Muscle layer of duodenum (tissue), 2 donors: ENCODE data around the gene CDKN2C.
"Not testable (repeated sequence)": the region's sequence is repeated elsewhere in the genome, so short reads cannot be mapped to it uniquely, and the experiment has no call there.

ENCODE experiments used
- H3K27ac ChIP-seq: one replicate; pipeline ENCODE4 v1.7.0; 2013; ENCODE audit warnings: mild to moderate bottlenecking, low read length
- H3K27me3 ChIP-seq: one replicate; pipeline ENCODE4 v1.7.0; 2013; ENCODE audit warnings: low read depth, mild to moderate bottlenecking, control low read depth, low read length
- H3K36me3 ChIP-seq, 2 donors: one replicate each; pipeline ENCODE4 v1.7.0; 2013; ENCODE audit warnings: low read length in 2 of 2, control low read depth in 1 of 2, mild to moderate bottlenecking in 1 of 2; ENCODE audit not compliant: insufficient read depth in 2 of 2, control insufficient read depth in 1 of 2
- H3K4me1 ChIP-seq, 2 donors: one replicate each; pipeline ENCODE4 v1.7.0; 2013; ENCODE audit warnings: low read length in 2 of 2, mild to moderate bottlenecking in 2 of 2, control low read depth in 1 of 2, moderate library complexity in 1 of 2; ENCODE audit not compliant: insufficient read depth in 2 of 2, control insufficient read depth in 1 of 2
- H3K4me3 ChIP-seq, 2 donors: one replicate each; pipeline ENCODE4 v1.7.0; 2013; ENCODE audit warnings: low read length in 2 of 2, low read depth in 1 of 2, mild to moderate bottlenecking in 1 of 2
- H3K9me3 ChIP-seq, 2 donors: one replicate each; pipeline ENCODE4 v1.7.0; 2013; ENCODE audit warnings: low read length in 2 of 2, control low read depth in 1 of 2, mild to moderate bottlenecking in 1 of 2; ENCODE audit not compliant: control insufficient read depth in 1 of 2
- donor health status: healthy.

Gene CDKN2C

GRCh38 chr1:50936321-50936720 lies 33.7 kb upstream of the CDKN2C start:
- Histone ChIP-seq H3K27ac (no peak overlapping the region), H3K9me3 (no peaks in the 10 kb centered on the region), H3K27me3 (no peaks in the 10 kb centered on the region), H3K36me3 (no peaks in the 10 kb centered on the region), H3K4me3 (no peak overlapping the region), H3K4me1 (no peaks in the 10 kb centered on the region)

- Histone ChIP-seq H3K27me3 (no peaks in the 10 kb centered on the region), H3K27ac (no peak overlapping the region), H3K9me3 (no peaks in the 10 kb centered on the region), H3K4me3 (no peak overlapping the region), H3K4me1 (no peaks in the 10 kb centered on the region), H3K36me3 (no peaks in the 10 kb centered on the region)
These were observed 29.8 kb upstream of the CDKN2C start for GRCh38 chr1:50940291-50940690.

GRCh38 chr1:50942334-50942733 lies 27.7 kb upstream of the CDKN2C start:
- no peak overlapping the region for H3K27ac ChIP-seq
- no peaks in the 10 kb centered on the region for H3K27me3 ChIP-seq
- no peaks in the 10 kb centered on the region for H3K9me3 ChIP-seq
- H3K4me3 ChIP-seq = no peak overlapping the region
- no peaks in the 10 kb centered on the region for H3K36me3 ChIP-seq
- H3K4me1 ChIP-seq = no peaks in the 10 kb centered on the region

DNA sequence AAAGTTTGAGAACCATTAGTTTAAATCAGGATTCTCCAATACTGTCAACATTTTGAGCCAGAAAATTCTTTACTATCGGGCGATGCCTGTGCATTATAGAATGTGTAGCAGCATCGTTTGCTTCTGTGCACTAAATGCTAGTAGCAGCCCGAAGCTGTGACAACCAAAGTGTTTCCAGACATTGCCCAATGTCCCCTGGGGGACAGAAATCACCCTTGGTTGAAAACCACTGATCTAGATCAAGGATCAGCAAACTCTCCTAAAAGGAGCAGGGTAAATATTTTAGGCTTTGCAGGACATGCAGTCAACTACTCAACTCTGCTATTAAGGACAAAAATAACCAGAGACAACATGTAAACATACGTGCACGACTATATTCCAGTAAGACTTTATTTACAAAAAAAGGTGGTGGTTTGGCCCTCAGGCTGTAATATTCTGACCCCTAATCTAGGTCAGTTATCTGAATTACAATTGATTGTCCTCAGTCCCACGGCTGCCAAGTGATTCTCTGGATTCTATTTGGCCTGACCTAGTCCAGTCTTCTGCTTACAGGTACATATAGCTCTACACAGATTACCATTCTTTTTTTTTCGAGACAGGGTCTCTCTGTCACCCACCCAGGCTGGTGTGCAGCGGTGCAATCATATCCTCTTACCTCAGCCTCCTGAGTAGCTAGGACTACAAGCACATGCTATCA lies 20.6 kb upstream of the CDKN2C start:
- H3K36me3 ChIP-seq = no peaks in the 10 kb centered on the region
- H3K27ac ChIP-seq = no peak overlapping the region
- no peaks in the 10 kb centered on the region for H3K27me3 ChIP-seq
- no peak overlapping the region for H3K4me3 ChIP-seq
- no peaks in the 10 kb centered on the region for H3K4me1 ChIP-seq
- H3K9me3 ChIP-seq = no peaks in the 10 kb centered on the region

- no peaks in the 10 kb centered on the region for H3K36me3 ChIP-seq
- H3K9me3 ChIP-seq = no peaks in the 10 kb centered on the region
- H3K27ac ChIP-seq = no peak overlapping the region
- H3K27me3 ChIP-seq = no peaks in the 10 kb centered on the region
- H3K4me3 ChIP-seq = no peak overlapping the region
- no peaks in the 10 kb centered on the region for H3K4me1 ChIP-seq
These were observed 19.6 kb upstream of the CDKN2C start for GRCh38 chr1:50950396-50950795.

- H3K27me3 ChIP-seq, H3K36me3 ChIP-seq, H3K4me1 ChIP-seq, H3K4me3 ChIP-seq, H3K9me3 ChIP-seq, H3K27ac ChIP-seq: not testable (repeated sequence)
These were observed 17.5 kb upstream of the CDKN2C start for GRCh38 chr1:50952566-50952965.

- Histone ChIP-seq H3K4me1 (peaks cover 0 to 8% of the 10 kb centered on the region in 2 donors), H3K9me3 (no peaks in the 10 kb centered on the region), H3K27ac (no peak overlapping the region), H3K27me3 (no peaks in the 10 kb centered on the region), H3K36me3 (no peaks in the 10 kb centered on the region), H3K4me3 (no peak overlapping the region)
These were observed 14.9 kb upstream of the CDKN2C start for GRCh38 chr1:50955116-50955515.

- H3K27ac ChIP-seq = peak overlapping the region; percentile 65
- no peaks in the 10 kb centered on the region for H3K9me3 ChIP-seq
- H3K27me3 ChIP-seq = no peaks in the 10 kb centered on the region
- H3K36me3 ChIP-seq = no peaks in the 10 kb centered on the region
- H3K4me1 ChIP-seq = peaks cover 0 to 8% of the 10 kb centered on the region in 2 donors
- H3K4me3 ChIP-seq = peak overlapping the region; percentile 61 to 85
These were observed 10.6 kb upstream of the CDKN2C start for GRCh38 chr1:50959303-50959912.

DNA sequence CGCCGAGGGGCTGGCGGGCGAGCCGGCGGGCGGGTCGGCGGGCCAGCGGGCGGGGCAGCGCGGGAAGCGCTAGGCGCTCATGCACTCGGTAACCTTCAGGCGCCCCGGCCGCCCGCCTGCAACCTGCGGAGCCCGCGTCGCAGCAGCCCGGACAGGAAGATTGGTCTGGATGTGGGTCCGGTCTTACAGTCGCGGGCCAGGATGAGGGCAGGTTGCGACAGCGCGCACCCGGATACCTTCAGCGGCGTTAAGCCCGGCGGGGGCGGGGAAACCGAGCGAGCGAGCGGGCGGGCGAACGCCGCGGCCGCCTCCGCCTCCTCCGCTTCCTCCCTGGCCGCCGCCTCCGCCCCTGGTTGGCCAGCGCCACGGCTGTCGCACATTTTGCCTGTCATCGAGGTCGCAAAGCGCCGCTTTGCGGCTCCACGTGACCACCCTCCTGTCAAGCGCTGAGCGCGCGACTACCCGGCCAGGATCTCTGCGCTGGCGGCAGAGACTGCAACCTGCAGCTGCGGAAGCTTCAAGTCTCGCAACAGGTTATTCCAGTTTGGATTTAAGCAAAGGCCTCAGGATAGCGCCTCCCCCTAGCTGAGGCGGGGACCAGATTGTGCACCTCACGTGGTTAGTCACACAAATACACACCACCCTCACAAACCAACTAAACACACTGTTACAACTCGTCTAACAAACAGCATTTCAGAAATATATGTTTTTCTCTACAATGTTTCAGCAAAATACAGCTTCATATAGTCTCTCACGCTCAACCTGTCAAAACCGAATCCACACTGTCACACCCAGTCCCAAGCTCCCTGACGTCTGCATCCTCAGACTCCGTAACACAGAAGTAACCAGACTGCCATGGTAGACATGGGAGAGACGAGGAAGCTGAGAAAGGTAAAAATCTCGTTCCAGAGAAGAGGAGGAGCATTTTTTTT lies 9.9 kb upstream of the CDKN2C start, which contains the start of gene FAF1:
FAF1 (minus strand) TSS at position 355 of the 932 bp plus-strand sequence. CDS start 456 bp downstream, outside the sequence.
- H3K27me3 ChIP-seq = no peaks in the 10 kb centered on the region
- no peaks in the 10 kb centered on the region for H3K36me3 ChIP-seq
- H3K4me3 ChIP-seq = peak within 1 kb of the TSS; percentile 61 to 91
- peak within 1 kb of the TSS; percentile 83 for H3K27ac ChIP-seq
- no peaks in the 10 kb centered on the region for H3K9me3 ChIP-seq
- H3K4me1 ChIP-seq = peaks cover 0 to 8% of the 10 kb centered on the region in 2 donors

DNA sequence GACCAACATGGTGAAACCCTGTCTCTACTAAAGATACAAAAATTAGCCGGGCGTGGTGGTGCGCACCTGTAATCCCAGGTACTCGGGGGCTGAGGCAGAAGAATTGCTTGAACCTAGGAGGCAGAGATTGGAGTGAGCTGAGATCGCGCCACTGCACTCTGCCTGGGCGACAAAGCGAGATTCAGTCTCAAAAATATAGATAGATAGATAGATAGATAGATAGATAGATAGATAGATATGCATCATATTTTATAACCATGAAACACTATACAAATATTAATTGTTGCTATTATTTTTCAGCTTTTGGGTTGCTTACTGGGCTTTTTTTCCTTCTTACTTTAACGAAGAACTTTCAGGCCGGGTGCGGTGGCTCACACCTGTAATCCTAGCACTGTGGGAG lies 5.2 kb upstream of the CDKN2C start:
- Histone ChIP-seq H3K27me3 (no peaks in the 10 kb centered on the region), H3K4me1 (peaks cover 0 to 5% of the 10 kb centered on the region in 2 donors), H3K9me3 (no peaks in the 10 kb centered on the region), H3K27ac (no peak overlapping the region), H3K36me3 (peaks cover 0 to 5% of the 10 kb centered on the region in 2 donors), H3K4me3 (no peak overlapping the region)

GRCh38 chr1:50966991-50967390 lies 3.1 kb upstream of the CDKN2C start:
- Histone ChIP-seq H3K27ac (peak overlapping the region; percentile 79), H3K4me1 (peaks cover 0 to 5% of the 10 kb centered on the region in 2 donors), H3K9me3 (no peaks in the 10 kb centered on the region), H3K36me3 (peaks cover 0 to 5% of the 10 kb centered on the region in 2 donors), H3K27me3 (no peaks in the 10 kb centered on the region), H3K4me3 (peak overlapping the region; percentile 86 to 91)
